Activated CD4-positive, CD25-positive, alpha-beta regulatory T cell treated with anti-CD3 and anti-CD28 coated beads, Interleukin-2, amount 50 U/mL, for 24 hours (primary cell): ENCODE measurements around the gene INO80C.
"Not testable (repeated sequence)": the region's sequence is repeated elsewhere in the genome, so short reads cannot be mapped to it uniquely, and the experiment has no call there.

Source experiments
- ATAC-seq, 2 donors: fragments of 150-1000 bp; cut with Tn5 transposase; one replicate each; pipeline ENCODE4 v1.10.0; 2021; ENCODE audit warnings: mild to moderate bottlenecking in 1 of 2, moderate library complexity in 1 of 2

The INO80C gene

DNA sequence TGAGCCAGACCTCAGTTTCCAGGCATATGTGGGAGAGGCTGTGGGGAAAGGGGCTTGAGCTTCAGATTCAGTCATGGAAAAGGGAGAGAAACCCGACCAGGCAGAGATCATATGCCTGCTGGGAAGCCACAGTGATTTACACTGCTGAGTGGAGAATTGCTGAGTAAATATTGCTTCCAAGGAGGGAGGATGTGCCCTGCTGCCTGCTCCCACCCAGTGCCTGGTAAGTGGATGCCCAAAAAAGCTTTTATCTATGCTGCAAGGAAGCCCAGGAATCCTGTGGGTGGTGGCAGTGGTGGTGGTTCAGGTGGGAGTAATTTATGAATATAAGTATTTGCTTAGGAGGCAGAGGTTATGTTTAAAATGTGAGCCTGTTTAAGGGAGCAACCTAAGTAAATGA lies 39.5 kb downstream of the INO80C start:
- no peak for ATAC-seq

DNA sequence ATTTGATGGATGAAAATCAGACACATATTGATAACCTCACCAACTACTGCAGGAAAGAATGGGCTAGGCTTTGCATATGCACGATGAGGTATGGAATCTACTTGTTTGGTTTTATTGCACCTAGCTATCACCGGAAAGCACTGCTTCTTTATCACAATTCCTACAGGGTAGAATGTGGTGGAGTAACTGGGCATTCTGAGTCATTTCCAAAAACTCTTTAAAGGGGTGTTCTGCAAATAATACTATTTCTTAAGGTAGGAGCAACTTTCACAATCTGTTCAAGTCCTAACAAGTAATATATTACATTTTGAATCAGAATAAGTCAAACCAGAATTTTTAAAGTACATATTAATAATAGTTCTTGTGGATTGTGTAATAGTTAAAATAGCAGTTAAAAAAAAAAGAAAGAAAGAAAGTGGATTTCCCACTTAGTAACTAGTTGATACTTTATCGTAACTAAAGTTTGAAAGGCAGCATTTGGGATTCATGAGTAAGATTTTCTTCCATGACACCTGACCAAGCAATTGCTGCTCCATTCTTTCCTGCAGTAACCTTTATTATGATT lies 40.5 kb downstream of the INO80C start:
- ATAC-seq: no peak

DNA sequence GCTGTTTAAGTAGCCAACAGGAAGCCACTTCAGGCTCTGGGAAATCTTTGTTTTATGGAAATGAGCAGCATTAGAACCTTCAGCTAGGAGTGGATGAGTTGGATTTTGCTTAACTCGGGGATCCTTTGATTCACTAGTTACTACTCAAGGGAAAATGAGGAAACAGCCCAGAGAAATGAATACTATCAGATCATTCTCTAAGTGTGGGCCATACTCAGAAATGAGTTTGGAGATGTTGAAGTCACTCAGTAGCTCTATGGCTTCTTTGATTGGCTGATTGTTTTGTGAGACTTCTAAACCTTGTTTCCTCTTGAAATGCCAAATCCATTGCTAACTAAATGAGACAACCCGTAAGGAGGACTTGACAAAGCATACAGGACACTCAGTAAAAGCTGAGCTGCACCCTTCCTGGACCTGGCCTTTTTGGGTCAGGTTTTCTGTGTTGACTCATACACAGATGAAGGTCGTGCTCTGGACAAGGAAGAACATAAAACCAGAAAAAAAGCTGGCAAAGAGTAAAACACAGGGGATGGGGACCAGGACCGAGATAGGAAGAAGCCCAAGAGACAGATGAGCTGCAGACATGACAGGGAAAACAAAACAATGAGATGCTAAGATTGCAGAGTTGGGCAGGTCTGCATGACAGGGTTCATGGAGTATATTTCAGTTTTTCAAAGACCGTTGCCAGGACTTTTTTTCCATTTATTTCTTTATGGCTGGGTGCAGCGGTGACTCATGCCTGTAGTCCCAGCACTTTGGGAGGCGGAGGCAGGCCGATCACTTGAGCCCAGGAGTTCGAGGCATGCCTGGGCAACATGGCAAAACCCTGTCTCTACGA lies 41.6 kb downstream of the INO80C start:
- ATAC-seq: no peak

DNA sequence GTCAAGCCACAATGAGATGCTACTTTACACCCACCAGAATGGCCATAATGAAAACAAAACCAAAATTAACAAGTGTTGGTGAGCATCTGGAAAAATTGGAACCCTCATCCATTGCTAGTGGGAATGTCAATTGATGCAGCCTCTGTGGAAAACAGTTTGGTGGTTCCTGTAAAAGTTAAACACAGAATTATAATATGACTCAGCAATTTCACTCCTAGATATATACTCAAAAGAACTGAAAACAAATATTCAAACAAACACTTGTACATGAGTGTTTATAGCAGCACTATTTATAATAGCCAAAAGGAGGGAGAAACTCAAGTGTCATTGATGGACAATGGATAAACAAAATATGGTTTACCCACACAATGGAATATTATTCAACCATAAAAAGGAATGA lies 43.0 kb downstream of the INO80C start:
- ATAC-seq: no peak

DNA sequence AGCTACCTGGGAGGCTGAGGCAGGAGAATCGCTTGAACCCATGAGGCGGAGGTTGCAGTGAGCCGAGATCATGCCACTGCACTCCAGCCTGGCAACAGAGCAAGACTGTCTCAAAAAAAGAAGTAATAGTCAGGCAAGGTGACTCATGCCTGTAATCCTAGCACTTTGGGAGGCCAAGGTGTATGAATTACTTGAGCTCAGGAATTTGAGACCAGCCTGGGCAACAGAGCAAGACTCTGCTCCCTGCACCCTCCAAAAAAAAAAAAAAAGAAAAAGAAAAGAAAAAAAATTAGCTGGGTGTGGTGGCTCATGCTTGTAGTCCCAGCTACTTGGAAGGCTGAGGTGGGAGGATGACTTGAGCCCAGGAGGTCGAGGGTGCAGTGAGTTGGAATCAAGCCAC lies 44.7 kb downstream of the INO80C start:
- not testable (repeated sequence) for ATAC-seq

DNA sequence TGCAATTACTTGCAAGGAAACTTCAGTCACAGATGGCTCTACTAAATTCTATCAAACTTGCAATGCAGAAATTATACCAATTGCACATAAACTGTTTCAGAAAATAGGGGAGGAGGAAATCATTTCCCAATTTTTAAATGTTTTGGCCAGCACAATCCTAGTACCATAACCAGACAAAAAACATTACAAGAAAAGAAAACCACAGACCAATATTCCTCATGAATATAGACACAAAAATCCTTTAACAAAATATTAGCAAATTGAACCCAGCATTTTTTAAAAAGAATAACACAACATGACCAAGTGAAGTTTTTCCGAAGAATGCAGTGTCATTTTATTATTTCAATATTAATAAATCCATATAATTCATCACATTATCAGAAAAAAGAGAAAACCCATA lies 45.8 kb downstream of the INO80C start:
- ATAC-seq: no peak

DNA sequence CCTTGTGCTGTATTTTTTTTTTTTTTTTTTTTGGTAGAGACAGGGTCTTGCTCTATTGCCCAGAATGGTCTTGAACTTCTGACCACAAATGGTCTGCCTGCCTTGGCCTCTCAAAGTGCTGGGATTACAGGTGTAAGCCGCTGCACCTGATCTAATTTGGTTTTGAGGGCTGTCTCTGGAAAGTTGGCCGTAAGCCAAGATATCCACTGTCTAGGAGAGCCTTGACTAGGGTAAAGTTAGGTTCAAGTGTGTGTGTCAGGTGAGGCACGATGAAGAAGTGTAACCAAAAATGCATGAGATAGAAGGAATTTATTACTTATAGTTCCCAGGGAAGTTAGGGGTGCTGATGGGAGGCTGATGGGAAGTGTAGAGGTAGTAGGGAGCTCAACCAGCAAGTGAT lies 46.7 kb downstream of the INO80C start:
- ATAC-seq: no peak

DNA sequence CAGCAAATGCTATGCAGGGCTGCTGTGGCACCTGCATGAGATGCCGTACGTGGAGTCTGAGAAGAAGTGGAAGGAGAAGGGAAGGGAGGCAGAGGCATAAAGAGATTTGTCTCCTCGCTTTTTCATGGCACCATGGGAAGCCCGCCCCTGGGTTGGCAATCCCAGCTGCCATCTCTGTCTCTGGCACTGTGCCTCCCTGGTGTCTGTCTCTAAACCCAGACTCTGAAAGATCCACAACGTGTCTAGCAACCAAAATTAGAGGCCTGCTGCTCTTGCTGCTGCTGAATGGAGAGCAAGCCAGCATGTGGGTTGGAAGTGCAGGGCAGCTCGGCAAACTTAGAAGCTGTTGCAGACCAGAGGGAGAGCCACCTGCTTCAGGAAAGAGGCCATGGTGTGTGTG lies 53.1 kb downstream of the INO80C start:
- ATAC-seq: no peak

DNA sequence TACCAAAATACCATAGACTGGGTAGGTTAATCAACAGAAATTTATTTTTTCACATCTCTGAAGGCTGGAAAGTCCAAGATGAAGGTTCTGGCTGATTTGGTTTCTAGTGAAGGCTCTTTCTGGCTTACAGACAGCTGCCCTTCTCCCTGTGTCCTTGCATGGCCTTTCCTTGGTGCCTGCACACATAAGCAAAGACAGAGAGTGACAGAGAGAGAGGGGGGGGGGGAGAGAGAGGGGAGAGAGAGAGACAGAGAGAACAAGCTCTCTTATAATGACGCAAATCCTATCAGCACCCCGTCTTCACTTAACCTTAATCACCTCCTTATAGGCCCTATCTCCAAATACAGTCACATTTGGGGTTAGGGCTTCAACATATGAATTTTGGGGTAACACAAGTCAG lies 53.9 kb downstream of the INO80C start:
- no peak for ATAC-seq

DNA sequence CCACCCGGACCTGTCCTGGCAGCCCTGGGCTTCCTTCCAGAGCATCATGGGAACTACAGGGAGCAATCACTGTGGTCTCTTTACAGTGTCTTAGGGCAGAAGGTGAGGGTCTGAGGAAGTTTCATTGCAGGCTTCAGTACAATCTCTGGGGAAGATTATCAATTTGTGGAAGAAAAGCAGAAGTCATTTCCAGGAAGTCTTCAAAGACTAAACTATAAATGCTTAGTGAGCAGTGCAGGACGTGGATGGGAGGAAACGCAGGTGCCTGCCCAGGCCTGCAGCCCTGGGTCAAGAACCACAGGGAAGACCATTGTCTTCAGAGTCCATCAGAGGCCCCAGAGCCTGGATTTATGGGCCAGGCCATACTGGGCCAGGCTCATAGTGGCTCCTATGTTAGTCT lies 54.3 kb downstream of the INO80C start:
- ATAC-seq: no peak

DNA sequence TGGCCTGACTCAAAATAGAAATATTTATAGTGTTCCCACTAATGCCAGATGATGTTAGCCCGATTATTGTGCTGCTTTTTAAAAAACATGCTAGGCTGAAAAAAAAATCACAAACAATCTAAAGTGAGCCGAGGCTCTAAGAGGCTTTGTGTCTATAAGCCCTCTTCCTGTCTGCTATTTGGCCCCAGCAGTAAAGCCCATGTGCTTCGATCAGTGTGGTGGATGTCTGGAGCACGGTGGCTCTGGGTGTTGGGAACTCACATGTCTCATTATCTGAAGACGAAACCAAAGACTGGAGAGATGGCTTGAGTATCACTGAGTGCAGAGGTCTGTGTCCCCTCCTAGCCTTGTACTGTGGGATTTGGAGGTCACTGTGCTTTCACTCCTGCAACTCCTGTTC lies 55.1 kb downstream of the INO80C start:
- no peak for ATAC-seq

DNA sequence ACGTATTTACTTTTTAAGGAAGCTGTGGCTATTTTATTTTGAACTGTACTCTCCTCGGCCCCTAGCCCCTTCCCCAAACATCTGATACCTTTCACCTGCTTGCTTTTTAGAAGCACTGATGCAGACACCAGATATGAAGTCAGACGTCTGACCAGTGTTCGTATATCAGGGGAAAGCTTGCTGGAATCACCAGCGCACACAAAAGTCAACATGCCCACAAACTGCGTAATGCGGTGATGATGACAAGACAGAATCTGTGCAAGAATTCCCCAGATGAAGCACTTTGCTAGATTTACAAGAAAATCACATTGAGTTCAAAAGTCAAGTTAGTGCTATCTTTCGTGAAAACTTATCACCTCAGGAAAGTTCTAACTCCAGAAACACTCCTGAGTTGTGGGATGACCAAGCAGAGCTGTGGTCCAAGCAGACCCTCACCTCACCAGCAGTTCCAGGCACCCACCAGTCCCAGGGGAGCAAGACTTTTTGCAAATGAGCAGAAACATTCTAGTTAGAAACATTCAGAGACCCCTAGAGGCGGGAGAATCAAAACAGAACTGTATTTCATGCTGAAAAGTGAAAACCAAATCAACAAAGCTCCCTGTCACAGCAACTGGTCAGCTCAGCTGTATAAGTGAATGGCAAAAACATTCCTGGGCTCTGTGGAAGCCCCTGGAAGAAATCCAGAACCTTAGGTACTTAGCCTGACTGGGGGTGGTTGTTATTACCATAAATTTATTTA lies 55.7 kb downstream of the INO80C start:
- ATAC-seq: no peak

DNA sequence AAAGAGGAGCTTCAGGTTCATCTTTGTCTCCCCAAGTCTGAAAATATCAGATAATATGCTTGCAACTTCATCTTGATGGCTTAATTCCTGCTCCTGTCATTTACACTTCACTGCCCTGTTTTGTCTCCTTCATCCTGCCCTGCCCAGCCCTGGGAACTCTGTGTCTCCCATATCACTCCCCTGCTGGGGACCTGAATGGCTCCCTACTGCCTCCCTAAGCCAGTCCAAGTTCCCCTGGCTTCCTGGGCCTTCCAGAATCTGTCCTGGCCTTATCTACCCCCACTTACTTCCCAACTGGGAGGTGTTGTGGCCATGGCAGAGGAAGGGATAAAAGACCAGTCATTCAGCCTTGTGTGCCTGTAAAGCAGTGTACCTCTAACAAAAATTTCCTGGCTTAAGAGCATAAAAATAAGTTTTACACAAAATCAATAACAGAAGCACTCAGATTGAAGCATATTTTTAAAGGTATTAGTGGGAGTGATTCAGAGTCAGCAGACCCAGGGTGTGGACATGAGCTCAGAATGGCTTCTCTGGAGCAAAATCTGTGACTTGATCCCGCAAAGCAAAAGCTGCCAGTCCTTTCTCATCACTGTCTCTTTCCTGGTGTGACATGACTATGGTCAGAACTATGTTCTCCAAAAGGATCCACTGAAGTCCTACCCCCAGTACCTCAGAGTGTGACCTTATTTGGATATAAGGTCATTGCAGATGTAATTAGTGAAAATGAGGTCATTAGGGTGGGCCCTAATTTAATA lies 59.1 kb downstream of the INO80C start:
- ATAC-seq: no peak

DNA sequence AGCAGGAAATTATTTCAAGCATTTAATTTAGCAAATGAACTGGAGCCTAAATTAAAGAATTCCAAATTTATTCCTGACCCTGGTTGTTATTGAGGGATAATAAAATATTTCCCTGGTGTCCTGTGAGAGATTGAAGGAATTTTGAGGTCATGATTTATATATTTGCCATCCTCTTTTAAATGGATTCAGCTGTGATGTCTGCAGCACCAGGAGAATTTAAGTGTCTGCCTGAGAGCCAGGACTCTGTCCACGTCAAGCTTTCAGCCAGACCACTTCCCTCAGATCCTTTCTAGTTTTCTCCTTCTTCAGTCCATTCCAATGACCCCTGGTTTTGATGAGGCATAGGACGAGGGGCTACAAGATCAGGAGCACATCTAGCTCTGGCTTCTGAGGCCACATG lies 59.9 kb downstream of the INO80C start:
- ATAC-seq: no peak

DNA sequence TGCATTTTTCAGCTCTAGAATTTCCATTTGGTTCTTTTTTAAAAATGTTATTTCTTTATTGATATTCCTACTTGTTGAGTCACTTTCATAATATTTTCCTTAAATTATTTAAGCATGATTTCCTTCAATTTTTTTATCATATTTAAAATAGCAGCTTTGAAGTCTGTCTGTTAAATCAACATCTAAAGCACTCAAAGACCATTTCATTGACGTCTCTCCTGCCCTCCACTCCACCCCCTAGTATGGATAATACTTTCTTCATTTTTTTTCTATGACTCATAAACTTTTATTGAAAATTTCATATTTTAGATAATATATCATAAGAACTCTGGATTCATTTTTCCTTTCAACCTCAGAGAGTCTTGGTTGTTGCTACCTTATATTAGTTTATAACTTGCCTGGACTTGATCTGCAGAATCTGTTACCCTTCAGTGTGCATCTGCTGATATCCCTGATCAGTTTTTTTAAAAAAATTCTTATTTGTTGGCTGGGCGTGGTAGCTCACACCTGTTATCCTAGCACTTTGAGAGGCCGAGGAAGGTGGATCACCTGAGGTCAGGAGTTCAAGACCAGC lies 61.6 kb downstream of the INO80C start:
- no peak for ATAC-seq

DNA sequence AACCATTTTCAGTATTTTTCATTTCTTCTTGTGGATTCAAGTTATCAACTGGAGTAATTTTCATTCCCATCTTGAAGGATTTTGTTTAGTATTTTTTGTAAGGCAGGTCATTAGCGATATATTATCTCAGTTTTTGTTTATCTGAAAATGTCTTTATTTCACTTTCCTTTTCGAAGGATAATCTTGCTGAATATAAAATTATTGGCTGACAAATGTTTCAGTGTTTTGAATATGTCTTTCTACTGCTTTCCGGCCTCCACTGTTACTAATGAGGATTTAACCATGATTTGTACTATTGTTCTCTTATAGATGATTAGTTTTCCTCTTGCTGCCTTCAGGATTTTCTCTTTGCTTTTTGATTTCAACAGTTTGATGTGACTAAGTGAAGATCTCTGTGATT lies 62.4 kb downstream of the INO80C start:
- ATAC-seq: no peak

DNA sequence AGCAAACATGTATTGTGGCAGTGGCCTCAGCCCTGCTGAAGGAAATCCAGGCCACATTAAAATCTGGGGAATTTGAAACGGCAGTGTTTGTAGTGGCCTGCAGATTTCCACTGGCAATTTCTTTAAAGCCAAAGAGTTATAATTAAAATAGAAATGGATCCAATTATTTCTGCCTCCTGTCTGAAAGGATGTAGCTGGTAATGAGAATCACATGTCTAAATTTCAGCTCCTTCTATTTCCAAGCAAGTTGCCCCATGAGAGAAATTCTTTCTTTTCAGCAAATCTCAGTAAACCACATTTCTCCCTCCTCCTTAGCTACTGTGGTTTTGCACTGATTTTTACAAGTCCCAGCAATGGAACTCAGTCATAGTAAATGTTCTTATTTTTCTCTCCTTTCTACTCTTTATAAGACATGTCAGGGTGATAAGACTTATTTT lies 65.2 kb downstream of the INO80C start:
- ATAC-seq: no peak

DNA sequence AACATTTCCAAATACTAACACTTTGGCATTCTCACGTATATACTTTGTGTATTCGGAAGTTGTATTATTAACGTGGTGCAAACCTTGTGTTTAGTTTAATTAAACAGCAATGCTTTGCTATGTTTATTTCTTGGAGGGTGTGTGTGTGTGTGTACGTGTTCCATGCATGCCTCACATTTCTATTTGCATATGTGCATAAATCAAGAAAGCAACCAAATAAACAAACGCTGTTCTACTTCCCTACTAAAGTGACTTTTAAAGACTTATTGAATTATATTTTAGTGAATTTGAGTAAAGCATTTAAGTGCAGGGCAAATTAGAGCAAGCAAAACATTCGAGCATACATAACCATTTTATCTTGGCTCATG lies 66.4 kb downstream of the INO80C start:
- ATAC-seq: no peak

DNA sequence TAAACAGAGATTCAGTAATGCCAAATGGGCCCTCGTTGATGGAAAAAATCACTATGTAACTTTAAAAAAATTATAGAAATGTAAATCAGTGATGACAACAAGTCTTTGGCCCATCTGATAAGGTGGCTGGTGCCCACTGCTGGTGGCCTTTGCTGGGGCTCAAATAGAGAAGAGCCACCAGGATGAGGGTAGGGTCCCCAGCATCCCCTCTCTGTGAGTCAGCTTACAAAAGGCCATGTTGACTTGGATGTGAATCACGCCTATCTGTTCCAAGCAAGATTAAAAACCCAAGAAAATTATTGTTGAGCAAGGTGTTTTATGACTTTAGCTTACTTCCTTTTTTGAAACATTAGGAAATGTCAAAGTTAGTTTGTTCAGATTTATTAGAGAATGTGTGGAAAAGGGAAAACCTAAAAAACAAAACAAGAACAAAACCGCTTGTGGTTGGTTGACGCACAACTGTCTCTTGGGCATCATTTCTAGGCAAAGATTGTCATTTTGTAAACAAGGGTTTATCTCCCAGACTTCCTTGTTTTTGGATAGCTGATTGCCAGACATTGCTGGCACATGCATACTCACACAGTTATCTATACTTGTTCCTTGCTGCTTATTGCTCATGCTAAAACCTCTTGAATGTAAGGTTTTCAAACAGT lies 66.9 kb downstream of the INO80C start:
- no peak for ATAC-seq

DNA sequence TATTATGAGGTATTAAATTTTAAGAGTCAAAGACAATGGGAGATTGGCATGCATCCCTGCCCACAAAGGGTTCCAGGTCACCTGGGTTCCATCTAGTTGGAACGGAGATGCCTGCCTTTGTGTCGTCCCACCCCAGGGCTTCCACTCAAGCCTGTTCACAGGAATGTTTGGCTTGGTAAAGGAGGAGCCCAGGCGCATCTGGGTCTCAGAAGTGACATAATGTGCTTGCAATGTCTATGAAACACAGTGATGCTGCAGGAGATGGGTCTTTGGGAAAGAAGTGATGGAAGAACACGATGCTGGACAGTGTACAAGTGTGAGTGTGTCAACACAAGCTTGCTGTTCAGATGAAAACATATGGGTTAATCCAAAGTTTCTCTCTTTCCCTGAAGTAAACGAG lies 71.0 kb downstream of the INO80C start:
- ATAC-seq: no peak

DNA sequence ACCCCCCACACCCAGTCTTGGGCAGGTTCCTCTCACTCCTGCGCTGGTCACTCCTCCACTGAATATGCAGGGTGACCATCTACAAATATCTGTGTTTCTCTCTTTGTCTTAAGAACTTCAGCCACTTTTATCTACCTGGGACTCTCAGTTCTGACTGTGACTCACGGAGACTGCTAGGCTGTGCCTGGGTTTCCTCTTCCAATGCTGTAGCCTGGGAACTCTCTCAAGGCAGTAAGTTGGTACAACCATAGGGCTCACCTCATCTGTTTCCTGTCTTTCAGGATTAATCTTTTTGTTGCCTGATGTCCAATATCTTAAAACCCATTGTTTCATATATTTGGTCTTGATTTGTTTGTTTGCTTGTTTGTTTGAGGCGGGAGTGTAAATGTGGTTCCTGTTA lies 73.4 kb downstream of the INO80C start:
- ATAC-seq: no peak

DNA sequence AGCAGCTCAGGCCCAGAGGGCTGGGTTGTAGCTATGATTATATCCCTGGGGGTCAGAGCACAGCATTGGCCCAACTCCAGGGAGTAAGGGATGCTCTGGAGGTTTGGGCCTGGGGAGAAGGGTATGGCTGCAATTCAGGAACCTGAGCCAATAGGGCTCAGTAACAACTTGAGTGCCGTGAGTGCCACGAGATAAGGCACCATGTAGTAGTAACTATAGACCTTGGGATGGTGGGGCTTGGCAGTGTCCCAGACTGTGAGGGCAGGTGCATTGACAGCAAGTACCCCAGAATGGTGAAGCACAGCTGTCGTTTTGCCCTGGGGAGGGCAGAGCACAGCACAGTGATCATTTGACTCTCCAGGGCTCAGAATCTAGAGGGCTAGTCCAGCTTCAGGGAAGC lies 75.5 kb downstream of the INO80C start:
- no peak for ATAC-seq
